Amygdala (tissue), 56 donors: ENCODE results near the gene RBMS3.
A peak's percentile ranks its signal among the peaks of the same experiment; 100 is the strongest.

Experiments used
- DNase-seq, 56 donors: peaks; one replicate each; lab custom pipeline; 2025; lab: John Stamatoyannopoulos, UW

Gene RBMS3

DNA sequence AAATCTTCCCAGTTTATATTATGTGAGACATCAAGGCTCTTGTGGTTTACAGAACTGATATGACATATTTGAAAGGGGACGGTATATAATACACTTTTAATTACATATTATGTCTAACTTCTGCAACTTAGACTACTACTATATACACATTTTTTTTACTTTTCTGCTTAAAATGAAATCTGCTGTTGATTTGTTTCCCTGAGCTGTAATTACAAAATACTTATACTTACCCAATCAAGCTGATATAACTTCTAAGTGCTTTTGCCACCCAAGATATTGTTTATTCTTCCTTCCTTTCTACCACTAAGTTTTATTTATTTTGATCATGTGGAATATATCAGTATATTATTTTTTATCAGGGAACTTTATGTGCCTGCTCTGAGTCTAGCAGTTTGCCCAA, 671.6 kb downstream of the RBMS3 start:
- no peak for DNase-seq

DNA sequence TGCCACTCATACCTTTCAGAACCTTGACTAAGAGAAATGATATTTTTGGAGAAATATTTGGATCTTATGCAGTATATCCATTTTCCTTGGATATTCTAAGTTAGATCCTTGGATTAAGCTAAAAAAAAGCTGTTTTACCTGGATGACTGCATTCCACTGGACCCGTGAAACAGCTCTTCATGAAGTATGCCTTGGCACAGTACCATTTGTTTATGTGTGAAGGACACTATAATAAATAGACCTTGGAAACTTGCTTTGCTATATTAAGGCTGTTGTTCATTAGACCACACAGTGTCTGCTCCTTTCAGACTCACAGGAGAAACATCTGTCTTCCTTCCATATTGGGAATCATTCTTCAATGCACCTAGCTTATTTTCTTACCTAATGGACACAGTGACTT, 674.5 kb downstream of the RBMS3 start:
- DNase-seq: no peak

DNA sequence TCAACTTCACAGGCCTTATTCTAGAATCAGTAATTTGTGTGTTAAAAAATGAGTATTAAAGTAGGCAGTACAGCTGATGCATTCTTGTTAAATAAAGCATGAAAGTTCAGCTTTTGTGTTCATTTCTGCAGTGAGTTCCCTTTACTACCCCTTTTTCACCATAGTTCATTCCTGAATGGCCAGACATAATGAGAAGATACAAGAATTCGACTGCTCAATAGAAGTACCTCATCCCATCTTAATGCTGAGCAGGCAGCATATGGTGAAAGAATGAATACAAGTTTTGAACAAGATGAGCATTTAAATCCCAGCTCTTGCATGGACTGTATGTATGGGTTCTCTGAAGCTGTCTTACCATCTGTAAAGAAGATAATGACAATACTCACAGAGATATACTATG, 677.9 kb downstream of the RBMS3 start:
- no peak for DNase-seq

DNA sequence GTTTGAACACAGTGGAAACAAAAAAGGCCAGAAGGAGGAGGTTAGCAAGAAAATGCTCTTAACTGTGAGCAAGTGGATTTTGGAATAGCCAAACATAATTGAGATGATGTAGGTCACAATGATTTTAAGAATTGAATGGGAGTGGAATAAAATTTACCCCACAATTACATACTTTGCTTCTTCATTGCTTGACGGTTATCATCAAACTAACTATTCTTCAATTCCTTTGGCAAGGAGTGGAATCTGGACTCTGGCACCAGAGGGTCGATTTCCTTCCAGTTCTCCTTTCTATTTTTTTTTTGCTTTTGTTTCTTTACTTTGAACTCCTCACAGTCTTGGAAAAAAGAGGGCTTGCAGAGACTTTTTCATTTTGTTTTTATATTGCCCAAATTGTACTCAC, 691.0 kb downstream of the RBMS3 start:
- DNase-seq: no peak

DNA sequence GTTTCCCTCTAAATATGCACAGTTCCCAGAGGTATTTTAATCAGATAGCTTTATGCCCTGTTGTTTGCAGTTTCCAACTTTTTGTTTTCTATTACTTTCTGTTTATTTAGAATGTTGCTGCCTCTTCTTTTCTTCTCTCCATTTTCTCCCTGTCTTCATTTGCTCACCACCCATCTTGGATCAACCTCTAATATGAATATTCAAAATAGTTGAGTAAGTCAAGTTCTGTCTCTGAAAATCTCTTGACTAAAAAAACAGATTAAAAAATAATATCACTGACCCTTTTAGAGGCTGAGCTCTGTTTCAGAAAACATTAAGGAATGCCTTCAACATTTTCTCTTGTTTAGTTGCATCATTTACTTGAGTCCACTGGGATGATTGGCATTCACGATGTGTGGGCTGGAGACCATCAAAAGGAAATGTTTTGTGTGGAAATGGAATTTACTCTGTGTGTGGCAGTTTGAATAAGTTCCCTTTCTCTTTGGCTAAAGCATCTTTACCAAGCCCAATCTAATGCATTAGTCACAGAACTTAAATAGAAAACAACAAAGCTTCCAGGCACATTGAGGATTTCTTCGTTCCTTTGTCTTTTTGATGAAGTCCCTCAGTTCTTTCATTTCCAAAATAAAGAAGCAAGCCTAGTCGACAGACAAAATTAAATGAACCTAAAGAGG, 691.6 kb downstream of the RBMS3 start:
- DNase-seq: no peak

DNA sequence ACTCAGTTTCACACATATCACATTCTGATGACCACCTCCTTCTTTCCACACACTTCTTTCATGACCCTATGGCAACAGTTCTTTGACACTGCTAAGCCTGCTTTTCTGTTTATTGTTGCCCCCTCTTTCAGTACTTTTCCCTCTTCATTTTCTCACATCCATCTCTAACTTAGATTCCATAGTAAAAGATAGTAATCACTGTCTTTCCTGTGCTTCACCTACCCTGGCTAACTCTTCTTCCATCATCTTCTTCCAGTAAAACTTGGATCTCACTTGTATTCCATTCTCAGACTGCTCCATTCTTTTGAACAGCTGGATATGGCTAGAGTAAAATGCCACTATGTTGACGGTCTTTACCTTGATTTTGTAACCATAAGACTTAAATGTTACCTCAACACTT, 692.9 kb downstream of the RBMS3 start:
- no peak for DNase-seq

DNA sequence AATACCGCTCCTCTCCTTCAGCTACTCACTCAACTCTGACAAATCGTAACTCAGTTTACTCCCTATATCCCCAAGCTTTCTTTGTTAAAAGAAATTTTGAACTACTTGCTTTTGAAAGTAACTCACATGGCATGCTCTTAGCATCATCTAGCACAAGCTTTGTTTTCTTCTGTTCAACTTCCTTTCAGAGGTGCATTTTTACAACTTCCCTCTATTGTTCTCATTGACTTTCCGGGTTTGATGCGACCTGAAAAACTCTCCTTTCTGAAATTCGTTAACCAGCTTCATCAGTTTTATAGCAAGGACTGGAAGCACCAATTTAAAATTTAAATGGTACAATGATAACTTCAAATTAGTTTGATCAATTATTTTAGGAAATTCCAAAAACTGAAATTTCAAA, 696.0 kb downstream of the RBMS3 start:
- no peak for DNase-seq

DNA sequence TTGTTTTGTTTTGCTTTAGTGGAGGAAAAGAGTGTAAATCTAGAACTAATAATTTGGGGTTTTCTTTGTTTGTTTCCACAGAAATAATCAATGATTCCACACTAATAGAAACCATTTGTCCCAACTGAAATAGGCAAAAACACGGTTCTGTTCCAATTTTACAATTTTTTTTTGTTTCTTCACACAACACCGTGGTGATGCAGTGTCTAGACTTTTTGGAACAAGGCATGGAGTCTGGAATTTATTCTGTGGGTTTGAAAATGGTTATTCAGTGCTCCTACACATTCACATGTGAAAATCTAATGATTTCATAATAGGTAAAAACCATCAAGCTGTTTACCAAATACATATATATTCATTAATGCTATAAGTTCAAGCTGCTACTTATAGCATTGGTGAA, 696.5 kb downstream of the RBMS3 start:
- no peak for DNase-seq

DNA sequence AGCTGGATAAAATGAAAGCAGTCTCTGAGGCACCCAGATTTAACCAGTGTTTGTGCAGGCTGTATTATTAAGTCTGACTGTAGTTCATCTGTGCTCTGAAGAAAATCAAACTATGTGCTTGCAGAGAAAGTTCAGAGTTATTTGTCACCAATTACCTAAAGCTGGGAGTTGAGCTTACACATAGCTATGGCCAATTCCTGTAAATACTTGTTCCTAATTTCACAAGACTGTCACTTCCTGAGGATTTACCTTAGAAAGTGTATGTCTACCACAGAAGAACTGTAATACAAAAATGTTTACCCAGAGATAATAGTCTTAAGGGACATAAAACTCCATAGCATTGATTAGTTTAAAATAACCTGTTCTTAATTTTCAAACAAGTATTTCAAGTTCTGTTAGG, 697.2 kb downstream of the RBMS3 start:
- DNase-seq: no peak

DNA sequence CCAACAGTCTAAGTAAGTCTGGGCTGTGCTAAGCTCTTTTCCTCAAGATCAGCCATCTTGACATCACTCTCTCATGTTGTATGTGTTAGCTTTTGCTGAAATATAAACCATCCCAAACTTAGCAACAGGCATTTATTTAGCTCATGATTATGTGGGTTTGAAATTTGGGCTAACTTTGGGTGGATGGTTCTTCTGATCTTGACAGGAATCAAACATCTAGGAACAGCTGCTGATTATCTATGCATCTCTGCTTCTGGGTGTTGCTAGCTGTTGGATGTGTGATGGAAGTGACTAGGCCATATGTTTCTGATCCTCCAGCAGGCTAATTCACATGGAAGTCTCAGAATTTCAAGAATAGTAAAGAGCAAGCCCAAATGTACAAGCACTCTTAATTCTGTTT, 710.3 kb downstream of the RBMS3 start:
- DNase-seq: no peak

DNA sequence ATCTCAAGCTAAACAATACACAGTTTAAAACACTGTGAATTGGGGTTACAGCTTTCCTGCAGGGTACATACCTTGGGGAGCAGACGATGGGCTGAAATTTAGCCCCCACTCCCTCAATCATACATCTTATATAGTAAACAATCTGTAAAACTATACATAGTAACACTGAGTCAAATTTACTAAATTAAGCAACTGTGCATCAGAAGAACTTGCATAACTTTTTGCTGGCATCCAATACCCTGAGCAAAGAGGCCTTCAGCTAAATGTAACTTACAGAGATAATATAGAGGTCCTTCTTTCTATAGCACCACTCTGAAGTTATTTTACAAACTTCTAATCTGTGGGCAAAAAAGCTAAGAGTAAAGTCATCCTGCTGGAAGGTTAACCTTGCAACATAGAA, 721.9 kb downstream of the RBMS3 start:
- no peak for DNase-seq

DNA sequence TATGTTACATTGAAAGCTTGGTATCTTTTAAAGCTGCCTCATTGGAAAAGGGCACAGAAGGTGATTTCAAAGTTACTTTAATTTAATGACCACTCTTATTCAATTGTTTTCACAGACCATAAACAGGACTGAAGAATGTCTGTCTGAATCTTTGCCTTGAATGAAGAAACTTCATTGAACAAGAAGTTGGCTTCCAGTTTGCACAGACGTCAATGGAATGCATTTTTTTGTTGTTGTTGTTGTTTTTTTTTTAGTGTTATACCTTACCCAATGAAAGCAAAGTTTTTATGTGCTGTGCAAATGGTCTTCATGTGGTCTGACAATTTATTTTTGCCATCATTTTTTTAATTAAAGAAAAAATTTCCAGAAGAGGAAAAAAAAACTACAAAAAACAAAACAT, 722.9 kb downstream of the RBMS3 start:
- DNase-seq: no peak

DNA sequence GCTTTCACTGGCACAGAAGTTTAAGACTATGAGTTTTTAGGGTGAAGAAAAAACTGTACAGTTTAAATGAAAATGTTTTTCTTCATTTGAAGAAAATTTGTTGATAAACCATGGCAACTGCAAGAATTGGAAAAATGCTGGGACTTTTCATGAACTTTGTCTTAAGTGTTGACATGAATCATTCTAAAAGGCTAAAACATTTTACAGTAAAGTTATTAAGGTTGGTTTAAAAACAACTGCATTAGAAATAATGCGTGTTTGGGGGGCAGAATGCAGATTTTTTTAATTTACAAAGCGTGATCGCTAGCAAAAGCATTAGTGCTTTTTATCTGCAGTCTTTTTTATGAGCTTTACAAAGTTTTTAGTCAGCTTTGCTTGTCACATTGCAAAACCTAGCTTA, 723.6 kb downstream of the RBMS3 start:
- DNase-seq: no peak

DNA sequence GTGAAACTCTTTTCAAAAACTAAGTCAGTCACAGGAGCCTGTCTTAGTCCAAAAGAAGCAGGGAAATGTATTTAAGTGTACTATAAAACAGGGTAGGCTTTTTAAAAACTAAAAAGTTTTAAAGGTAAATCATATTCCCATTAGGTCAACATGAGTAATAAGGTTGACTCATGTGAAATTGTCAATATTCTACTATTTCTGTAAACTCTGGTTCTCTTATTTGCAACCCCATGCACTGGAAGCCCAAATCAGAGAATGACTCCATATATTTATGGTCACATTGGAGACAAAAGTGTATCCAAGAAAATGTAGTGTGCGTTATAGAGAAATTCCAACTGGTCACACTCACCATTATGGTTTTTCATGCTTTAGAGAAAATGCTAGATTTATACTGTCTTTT, 725.2 kb downstream of the RBMS3 start:
- DNase-seq: no peak

DNA sequence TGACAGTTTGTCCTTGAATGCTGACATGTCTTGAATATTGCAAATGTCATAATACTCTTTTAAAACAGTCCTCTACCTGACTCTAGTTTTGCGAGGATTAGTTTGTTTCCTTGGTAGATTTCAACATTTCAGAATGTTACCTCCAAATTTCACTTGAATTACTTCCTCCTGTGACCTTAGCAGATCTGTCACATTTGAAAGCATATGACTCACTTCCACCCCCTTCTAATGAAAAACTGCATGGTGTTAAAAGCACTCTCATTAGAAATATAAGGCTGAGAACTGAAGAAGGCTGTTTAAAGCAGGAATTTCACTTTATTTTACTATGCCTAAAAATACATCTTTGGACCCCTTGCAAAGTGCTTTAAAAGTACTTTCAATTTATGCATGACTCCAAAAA, 726.8 kb downstream of the RBMS3 start:
- DNase-seq: no peak

DNA sequence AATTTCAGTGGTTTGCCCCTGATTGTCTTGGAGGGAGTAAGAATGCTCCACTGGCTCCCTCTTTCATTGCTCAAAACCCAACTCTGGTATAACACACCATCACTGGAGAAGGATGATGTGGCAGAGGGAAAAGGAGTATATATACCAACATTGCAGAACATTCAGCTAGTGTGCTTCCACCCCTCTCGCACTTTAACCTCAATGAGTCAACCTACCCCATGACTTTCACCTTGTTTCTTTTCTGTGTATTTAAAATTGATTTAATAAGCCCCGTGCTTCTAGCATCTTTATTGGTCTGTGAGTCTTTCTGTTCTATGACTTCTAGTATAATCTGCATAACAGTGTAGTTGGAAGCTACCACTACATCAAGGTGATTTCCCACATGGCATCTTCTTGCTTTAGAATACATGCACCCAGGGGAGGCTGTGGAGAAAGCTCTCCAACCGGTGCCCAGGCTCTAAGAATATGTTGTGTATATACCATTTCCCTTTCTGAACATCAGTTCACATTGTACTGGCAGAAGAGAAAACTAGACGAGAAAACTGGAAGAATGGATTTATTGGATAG, 730.4 kb downstream of the RBMS3 start:
- DNase-seq: no peak

DNA sequence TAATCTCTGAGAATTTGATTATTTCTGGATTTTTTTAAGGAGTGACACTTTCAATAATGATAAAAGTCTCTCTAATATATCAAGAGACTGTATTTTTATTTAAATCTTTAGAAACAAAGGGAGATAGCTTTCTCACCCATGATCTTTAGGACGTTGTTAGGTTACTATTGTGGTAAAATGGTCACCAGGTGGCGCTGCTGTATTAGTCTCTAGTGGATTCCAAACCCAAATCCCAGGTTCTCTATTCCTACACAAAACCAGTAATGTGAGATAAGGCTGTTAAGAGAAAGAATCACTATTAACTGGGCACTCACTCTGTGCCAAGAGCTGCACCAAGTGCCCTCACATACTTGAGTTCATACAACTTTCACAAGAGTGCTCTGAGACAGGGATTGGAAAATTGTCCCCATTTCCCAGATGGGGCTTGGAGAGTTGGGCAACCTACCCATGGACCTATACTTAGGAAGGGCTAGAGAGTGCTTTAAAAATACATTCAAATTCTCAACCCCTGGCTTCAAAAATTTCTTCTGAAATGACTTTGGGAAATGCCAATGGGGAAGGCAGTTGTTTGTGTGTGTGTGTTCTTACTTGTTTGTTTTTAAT, 732.2 kb downstream of the RBMS3 start:
- peak in 31 of 56 donors; percentile 0 to 83 (median 12) for DNase-seq

DNA sequence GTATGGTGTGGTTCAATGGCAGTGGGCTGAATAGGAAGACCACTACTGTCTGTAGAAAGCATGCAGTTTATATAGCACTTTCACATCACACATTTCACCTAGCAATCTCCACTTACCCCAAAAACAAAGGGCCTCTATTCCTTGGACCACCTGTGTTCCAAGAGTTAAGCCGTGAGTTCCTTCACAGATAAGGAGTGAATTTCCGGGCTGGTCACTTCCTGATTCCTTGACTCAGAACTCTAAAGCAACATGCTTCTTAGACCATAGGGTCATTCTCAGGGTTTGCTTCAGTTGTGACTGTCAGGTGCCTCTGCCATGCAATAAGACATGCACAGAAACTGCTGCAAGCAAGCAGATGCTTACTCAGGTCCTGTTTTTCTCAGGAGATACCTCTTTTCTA, 737.0 kb downstream of the RBMS3 start:
- no peak for DNase-seq

DNA sequence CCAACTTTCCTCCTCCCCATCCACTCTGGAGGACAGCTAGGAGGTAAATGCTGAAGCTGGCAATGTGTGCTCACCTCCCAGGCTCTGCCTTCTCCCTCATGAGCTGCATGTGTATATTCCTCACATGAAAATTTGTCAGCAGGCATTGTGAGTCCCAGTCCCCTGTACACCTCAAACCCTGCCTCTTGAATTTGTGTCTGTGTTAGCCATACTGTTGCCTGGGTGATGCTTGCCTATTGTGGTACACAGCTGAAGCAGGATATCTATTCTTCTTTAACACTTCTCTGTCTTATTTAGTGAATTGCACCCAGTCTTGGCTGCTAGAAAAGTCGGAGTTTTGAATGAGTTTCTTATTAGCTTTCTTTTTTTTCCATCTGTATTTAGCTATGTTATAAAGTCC, 739.5 kb downstream of the RBMS3 start:
- no peak for DNase-seq

DNA sequence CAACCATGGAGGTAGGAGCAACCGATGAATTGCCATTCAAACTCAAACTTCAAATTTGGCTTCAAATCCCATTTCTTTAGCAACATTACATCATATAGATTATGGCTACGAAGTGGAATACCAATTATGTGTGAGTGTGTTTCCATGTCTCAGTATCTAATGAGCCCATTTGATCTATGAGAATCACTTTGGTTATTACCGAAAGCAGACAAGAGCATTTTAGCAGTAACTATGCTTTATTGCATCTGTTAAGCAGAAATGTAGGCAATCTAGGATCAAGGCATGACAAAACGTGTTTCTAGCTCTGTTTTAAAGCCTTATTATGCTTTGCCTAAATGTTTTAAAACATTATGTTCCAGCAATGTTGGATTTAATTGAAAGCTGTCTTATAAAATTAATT, 743.6 kb downstream of the RBMS3 start:
- no peak for DNase-seq

DNA sequence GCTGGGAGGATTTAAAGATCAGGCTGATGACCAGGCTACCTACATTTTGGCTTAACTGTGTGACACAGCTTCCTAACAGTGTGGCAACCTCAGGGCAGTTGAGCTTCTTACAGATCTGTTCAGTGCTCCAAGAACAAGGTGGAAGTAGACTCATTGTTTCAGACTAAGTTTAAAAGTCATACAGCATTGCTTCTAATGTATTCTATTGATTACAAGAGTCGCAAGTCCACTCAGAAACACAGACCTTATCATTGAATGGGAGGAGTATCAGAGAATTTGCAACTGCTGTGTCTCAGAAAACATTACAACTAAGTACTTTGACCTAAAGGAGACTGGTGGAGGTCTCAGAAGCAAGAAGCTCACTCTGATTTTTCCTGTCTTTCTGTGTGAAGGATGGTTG, 746.0 kb downstream of the RBMS3 start:
- no peak for DNase-seq

DNA sequence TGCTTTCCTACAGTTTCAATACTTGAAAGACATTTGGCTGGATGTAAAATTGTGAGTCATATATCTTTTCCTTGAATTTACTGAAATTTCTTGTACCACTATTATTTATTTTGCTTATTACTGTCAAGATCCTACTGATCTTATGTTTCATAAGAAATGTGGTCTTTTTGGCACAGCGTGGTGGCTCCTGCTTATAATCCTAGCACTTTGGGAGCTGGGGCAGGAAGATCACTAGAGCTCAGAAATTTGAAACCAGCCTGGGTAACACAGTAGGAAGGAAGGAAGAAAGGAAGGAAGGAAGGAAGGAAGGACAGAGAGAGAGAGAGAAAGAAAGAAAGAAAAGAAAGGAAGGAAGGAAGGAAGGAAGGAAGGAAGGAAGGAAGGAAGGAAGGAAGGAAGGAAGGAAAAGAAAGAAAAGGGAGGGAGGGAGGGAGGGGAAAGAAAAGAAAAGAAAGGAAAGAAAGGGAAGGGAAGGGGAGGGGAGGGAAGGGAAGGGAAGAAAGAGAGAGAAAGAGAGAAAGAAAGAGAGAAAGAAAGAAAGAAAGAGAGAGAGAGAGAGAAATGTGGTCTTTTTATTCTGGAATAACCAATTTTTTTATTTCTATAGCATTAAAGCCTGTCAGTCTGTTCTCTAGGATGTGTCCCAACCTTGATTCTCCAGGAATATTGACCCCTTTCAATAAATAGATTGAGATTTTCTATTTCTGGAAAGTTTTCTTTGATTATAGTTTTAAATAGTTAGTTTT, 753.5 kb downstream of the RBMS3 start:
- no peak for DNase-seq
